Thoracic aorta (tissue), 2 donors: Measurements from ENCODE around the gene MREG. TPM values are rescaled to one million over a fixed set of nuclear protein-coding genes. Genes with fewer than 3 reads are reported as not detected.

Experiments used
- ATAC-seq: fragments of 150-250 bp; one replicate; pipeline ENCODE4 v1.8.0; 2017; ENCODE audit warnings: low read depth; ENCODE audit not compliant: insufficient number of reproducible peaks, low FRiP score
- DNase-seq: peaks from one replicate; pipeline ENCODE4 v3.0.0-alpha.2; 2020; ENCODE audit warnings: low spot score
- H3K27ac ChIP-seq, 2 donors: fragments of 200-600 bp; sonication (generic); 1 replicate in 1 of 2; 2 replicates in 1 of 2; pipeline ENCODE4 v1.5.1; 2016; ENCODE audit warnings: mild to moderate bottlenecking in 2 of 2, moderate library complexity in 2 of 2
- H3K27me3 ChIP-seq: fragments of 200-600 bp; sonication (generic); replicated peaks from 2 replicates; pipeline ENCODE4 v1.6.0; 2016; ENCODE audit warnings: mild to moderate bottlenecking; ENCODE audit not compliant: insufficient read depth
- H3K36me3 ChIP-seq: fragments of 200-600 bp; sonication (generic); one replicate; pipeline ENCODE4 v1.5.1; 2016
- H3K4me1 ChIP-seq, 2 donors: fragments of 200-600 bp; sonication (generic); 1 replicate in 1 of 2; 2 replicates in 1 of 2; pipeline versions ENCODE4 v1.5.1 to v1.6.0; 2016; ENCODE audit warnings: low read depth in 2 of 2, mild to moderate bottlenecking in 1 of 2; ENCODE audit not compliant: control insufficient read depth in 1 of 2
- H3K4me3 ChIP-seq: fragments of 200-600 bp; sonication (generic); 2 replicates; pipeline ENCODE4 v1.5.1; 2016; ENCODE audit warnings: mild to moderate bottlenecking
- H3K9me3 ChIP-seq: fragments of 200-600 bp; sonication (generic); 2 replicates; pipeline ENCODE4 v1.5.1; 2016
- total RNA-seq, 2 donors: library from RNA; depleted of rRNA; stranded (reverse); fragments of >200 nt; gene quantifications; one replicate each; pipeline versions ENCODE4 v1.1.0 to v1.2.3, GENCODE V29; 2016
- TF ChIP-seq, protein P1 (sequence below): fragments of 200-600 bp; sonication (generic); IDR thresholded peaks from one replicate; pipeline ENCODE4 v1.5.1; 2019; ENCODE audit warnings: antibody characterized with exemption

Gene MREG
- total RNA-seq, 2 donors from 2014 or later: 1.6 to 10.7 TPM

DNA sequence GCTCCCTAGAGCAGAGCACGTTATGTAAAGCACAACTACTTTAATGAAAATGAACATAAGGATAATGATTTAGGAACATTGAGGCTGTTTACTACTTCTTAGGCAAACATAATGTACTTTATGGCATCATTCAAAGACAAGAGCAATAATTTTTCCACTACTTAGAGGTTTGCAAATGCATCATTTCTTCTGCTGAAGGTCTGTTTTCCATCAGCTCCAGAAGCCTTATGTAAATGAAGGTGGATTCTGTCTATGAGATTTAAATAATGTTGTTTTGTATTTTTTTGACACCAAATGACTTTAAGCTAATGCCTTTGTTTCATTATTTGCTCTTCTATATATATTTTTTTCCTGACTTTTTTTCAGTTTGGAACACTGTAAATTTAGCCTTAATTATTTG, 28.1 kb downstream of the MREG start:
- DNase-seq (no peak), ATAC-seq (no peak)
- no peak overlapping the region for H3K27ac ChIP-seq
- TF ChIP-seq, protein P1, sequence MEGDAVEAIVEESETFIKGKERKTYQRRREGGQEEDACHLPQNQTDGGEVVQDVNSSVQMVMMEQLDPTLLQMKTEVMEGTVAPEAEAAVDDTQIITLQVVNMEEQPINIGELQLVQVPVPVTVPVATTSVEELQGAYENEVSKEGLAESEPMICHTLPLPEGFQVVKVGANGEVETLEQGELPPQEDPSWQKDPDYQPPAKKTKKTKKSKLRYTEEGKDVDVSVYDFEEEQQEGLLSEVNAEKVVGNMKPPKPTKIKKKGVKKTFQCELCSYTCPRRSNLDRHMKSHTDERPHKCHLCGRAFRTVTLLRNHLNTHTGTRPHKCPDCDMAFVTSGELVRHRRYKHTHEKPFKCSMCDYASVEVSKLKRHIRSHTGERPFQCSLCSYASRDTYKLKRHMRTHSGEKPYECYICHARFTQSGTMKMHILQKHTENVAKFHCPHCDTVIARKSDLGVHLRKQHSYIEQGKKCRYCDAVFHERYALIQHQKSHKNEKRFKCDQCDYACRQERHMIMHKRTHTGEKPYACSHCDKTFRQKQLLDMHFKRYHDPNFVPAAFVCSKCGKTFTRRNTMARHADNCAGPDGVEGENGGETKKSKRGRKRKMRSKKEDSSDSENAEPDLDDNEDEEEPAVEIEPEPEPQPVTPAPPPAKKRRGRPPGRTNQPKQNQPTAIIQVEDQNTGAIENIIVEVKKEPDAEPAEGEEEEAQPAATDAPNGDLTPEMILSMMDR: no peak
- no peak overlapping the region for H3K4me3 ChIP-seq
- no peaks in the 10 kb centered on the region for H3K27me3 ChIP-seq
- no peaks in the 10 kb centered on the region for H3K36me3 ChIP-seq
- H3K4me1 ChIP-seq: peaks cover 0 to 10% of the 10 kb centered on the region in 2 donors
- H3K9me3 ChIP-seq: no peaks in the 10 kb centered on the region

DNA sequence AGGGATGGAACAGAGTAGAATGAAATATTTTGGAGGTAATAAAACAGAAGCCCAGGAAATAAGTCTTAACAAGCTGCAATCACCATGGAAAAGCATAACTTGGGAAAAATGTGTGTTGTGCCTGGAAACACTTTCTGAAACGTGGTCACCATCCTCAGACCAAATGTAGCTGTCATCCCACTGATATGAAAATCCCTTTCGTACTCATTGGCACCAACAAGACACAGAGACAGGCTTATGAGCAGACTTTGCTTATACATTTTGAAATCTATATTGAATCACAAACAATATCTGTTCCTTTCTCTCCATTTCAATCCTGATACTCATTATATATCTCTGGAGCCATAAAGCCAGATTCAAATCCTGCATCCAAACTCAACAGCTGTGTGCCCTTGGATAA, 28.7 kb downstream of the MREG start:
- Histone ChIP-seq H3K4me3 (no peak overlapping the region), H3K36me3 (no peaks in the 10 kb centered on the region), H3K4me1 (peaks cover 0 to 10% of the 10 kb centered on the region in 2 donors), H3K9me3 (no peaks in the 10 kb centered on the region), H3K27ac (no peak overlapping the region), H3K27me3 (no peaks in the 10 kb centered on the region)
- ATAC-seq: no peak
- TF ChIP-seq, protein P1: no peak
- DNase-seq: no peak

GRCh38 chr2:215983581-215984351, 29.6 kb downstream of the MREG start:
- DNase-seq (no peak), ATAC-seq (no peak)
- TF ChIP-seq, protein P1: no peak

DNA sequence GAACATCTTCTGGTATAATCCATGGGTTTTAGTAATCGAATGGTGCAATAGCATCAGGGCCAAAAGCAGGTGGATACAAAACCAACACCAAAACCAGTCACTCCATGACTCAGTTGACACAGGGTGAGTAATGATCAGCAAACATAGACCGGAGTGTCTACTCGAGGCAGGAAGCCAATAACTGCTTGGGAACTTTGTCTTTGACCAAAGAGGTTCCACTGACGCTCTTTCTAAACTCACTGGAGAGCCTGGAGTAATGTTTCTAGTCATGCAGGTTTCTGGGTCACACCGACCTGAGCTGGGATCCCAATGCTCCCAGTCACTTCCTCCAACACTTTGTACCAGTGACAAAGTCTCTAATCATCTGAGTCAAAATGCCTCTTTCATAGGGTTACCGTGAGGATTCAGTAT, 30.9 kb downstream of the MREG start:
- no peak overlapping the region for H3K4me3 ChIP-seq
- no peaks in the 10 kb centered on the region for H3K9me3 ChIP-seq
- H3K4me1 ChIP-seq: peaks cover 0 to 10% of the 10 kb centered on the region in 2 donors
- H3K27me3 ChIP-seq: no peaks in the 10 kb centered on the region
- no peak overlapping the region for H3K27ac ChIP-seq
- DNase-seq: no peak
- no peak for ATAC-seq
- no peaks in the 10 kb centered on the region for H3K36me3 ChIP-seq
- TF ChIP-seq, protein P1: no peak

More at GRCh38 chr2:215983581-215984351, 29.6 kb downstream of the MREG start:
- no peaks in the 10 kb centered on the region for H3K9me3 ChIP-seq
- H3K4me1 ChIP-seq: peaks cover 0 to 10% of the 10 kb centered on the region in 2 donors
- H3K4me3 ChIP-seq: no peak overlapping the region
- no peaks in the 10 kb centered on the region for H3K27me3 ChIP-seq
- H3K36me3 ChIP-seq: no peaks in the 10 kb centered on the region
- no peak overlapping the region for H3K27ac ChIP-seq

DNA sequence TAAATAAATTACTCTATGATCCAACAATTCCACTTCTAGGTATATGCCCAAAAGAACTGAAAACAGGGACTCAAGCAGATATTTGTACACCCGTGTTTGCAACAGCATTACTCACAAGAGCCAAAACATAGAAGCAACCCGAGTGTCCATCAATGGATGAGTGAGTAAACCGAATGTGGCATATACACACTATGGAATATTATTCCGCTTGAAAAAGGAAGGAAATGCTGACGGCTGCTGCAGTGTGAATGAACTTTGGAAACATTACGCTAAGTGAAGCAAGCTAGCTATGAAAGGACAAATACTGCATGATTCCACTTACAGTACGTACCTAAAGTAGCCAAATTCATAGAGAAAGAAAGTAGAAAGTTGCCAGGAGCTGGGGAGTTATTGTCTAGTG, 32.2 kb downstream of the MREG start:
- peaks cover 0 to 10% of the 10 kb centered on the region in 2 donors for H3K4me1 ChIP-seq
- H3K9me3 ChIP-seq: no peaks in the 10 kb centered on the region
- no peak overlapping the region for H3K27ac ChIP-seq
- H3K27me3 ChIP-seq: no peaks in the 10 kb centered on the region
- no peaks in the 10 kb centered on the region for H3K36me3 ChIP-seq
- TF ChIP-seq, protein P1: no peak
- no peak overlapping the region for H3K4me3 ChIP-seq
- DNase-seq: no peak
- no peak for ATAC-seq
